K562 (cell line): ENCODE measurements around the gene CCDC158. TPM values are rescaled to one million over a fixed set of nuclear protein-coding genes. Genes with fewer than 3 reads are reported as not detected.

ENCODE experiments used
- ATAC-seq: fragments of 200-7000 bp; cut with Tn5 transposase; 3 replicates; pipeline ENCODE4 v1.9.1; 2020; ENCODE audit warnings: moderate library complexity
- BruUV-seq: library from RNA; stranded (reverse); fragments of 400-500 nt; replicated peaks from 2 replicates; lab custom pipeline; 2021; lab: Mats Ljungman, UMichigan
- CTCF ChIA-PET: fragments of 300-600 bp; formaldehyde crosslinking; extraction: SDS; loops from one replicate; lab custom pipeline; 2021; ENCODE audit warnings: low intra/inter-chr PET ratio; lab: Yijun Ruan, JAX
- POLR2A ChIA-PET: fragments of 300-600, 350-650 bp; sonication (Branson Sonifier 250); formaldehyde crosslinking; extraction: SDS; loops from one replicate; lab custom pipeline; 2021; ENCODE audit warnings: antibody characterized with exemption, inconsistent platforms; lab: Yijun Ruan, JAX
- DNase-seq, 4 experiments: peaks; one replicate each; pipeline versions ENCODE4 v3.0.0 to v3.0.0-alpha.2; 2011 to 2018; ENCODE audit warnings: low spot score in 3 of 4, mixed read lengths in 3 of 4; ENCODE audit errors: extremely low read depth in 1 of 4
- FAIRE-seq: peaks from 2 replicates; lab custom pipeline; 2011; peaks lifted over from hg19 to GRCh38; lab: Jason Lieb, UNC
- H2AFZ ChIP-seq: 2 replicates; pipeline ENCODE4 v1.6.0; 2011; ENCODE audit warnings: low read depth, low read length, control low read depth, inconsistent platforms
- H3K27ac ChIP-seq: fragments of 200-600 bp; 3 replicates; pipeline ENCODE4 v1.8.0; 2011; ENCODE audit warnings: low read depth, mild to moderate bottlenecking, control low read depth, inconsistent platforms, low read length, moderate library complexity, mixed read lengths; ENCODE audit errors: extremely low read depth
- H3K27me3 ChIP-seq, 2 experiments: fragments of 300-600 bp in 1 of 2; 2 replicates in 1 of 2; 3 replicates in 1 of 2; pipeline versions ENCODE4 v1.6.0 to v1.8.0; 2011; ENCODE audit warnings: inconsistent platforms in 2 of 2, low read length in 2 of 2, mild to moderate bottlenecking in 1 of 2, mixed read lengths in 1 of 2, moderate library complexity in 1 of 2; ENCODE audit not compliant: control insufficient read depth in 2 of 2, insufficient read depth in 2 of 2
- H3K36me3 ChIP-seq: fragments of 300-600 bp; 3 replicates; pipeline ENCODE4 v1.8.0; 2011; ENCODE audit warnings: mild to moderate bottlenecking, low read length, inconsistent platforms; ENCODE audit not compliant: control insufficient read depth, insufficient read depth
- H3K4me1 ChIP-seq, 2 experiments: fragments of 200-600 bp in 1 of 2; replicated peaks in 1 of 2; 2 replicates in 1 of 2; 3 replicates in 1 of 2; pipeline versions ENCODE4 v1.5.1 to v1.8.0; 2011; ENCODE audit warnings: inconsistent platforms in 2 of 2, low read length in 2 of 2, mild to moderate bottlenecking in 1 of 2, mixed read lengths in 1 of 2, moderate library complexity in 1 of 2; ENCODE audit not compliant: control insufficient read depth in 2 of 2, insufficient read depth in 2 of 2
- H3K4me2 ChIP-seq: 2 replicates; pipeline ENCODE4 v1.6.1; 2011; ENCODE audit warnings: low read length, control low read depth, inconsistent platforms, mixed read lengths; ENCODE audit not compliant: insufficient read depth
- H3K4me3 ChIP-seq: fragments of 200-600 bp; sonication (generic), shearing (Covaris generic); 2 replicates; pipeline ENCODE4 v1.5.1; 2016; ENCODE audit warnings: control low read depth, inconsistent platforms
- H3K79me2 ChIP-seq: fragments of 200-600 bp; 3 replicates; pipeline ENCODE4 v1.8.0; 2011; ENCODE audit warnings: low read length, inconsistent platforms; ENCODE audit not compliant: control insufficient read depth, insufficient read depth
- H3K9ac ChIP-seq, 2 experiments: 2 replicates each; pipeline versions ENCODE4 v1.6.0 to v1.6.1; 2011; ENCODE audit warnings: low read depth in 2 of 2, low read length in 2 of 2, control low read depth in 1 of 2, inconsistent platforms in 1 of 2, mild to moderate bottlenecking in 1 of 2, mixed read lengths in 1 of 2; ENCODE audit not compliant: insufficient read depth in 1 of 2
- H3K9me1 ChIP-seq: one replicate; pipeline ENCODE4 v1.6.0; 2011; ENCODE audit warnings: inconsistent platforms, mild to moderate bottlenecking, low read length, moderate library complexity; ENCODE audit not compliant: control insufficient read depth, insufficient read depth
- H3K9me3 ChIP-seq: replicated peaks from 2 replicates; pipeline ENCODE4 v1.5.1; 2011; ENCODE audit warnings: low read depth, low read length, inconsistent platforms; ENCODE audit not compliant: control insufficient read depth, insufficient read depth
- H4K20me1 ChIP-seq: replicated peaks from 2 replicates; pipeline ENCODE4 v1.6.1; 2011; ENCODE audit warnings: low read length, inconsistent platforms, mixed read lengths; ENCODE audit not compliant: control insufficient read depth, insufficient read depth
- ATF1 ChIP-seq, 2 experiments: fragments of 450-650 bp in 1 of 2; IDR thresholded peaks; 2 replicates each; pipeline ENCODE4 v1.6.1; 2016; ENCODE audit warnings: missing compliant biosample characterization in 1 of 2, missing genetic modification characterization in 1 of 2
- C11orf30 ChIP-seq: fragments of 450-650 bp; IDR thresholded peaks from 2 replicates; pipeline ENCODE4 v1.6.1; 2016; ENCODE audit warnings: low read depth, mild to moderate bottlenecking
- DIDO1 ChIP-seq: fragments of 450-650 bp; IDR thresholded peaks from 2 replicates; pipeline ENCODE4 v1.6.1; 2016; ENCODE audit warnings: low read depth, missing biosample characterization, missing genetic modification characterization
- HLTF ChIP-seq: fragments of 450-650 bp; IDR thresholded peaks from 2 replicates; pipeline ENCODE4 v1.6.1; 2016
- ZNF316 ChIP-seq: fragments of 450-650 bp; IDR thresholded peaks from 2 replicates; pipeline ENCODE4 v1.6.1; 2016
- WGBS: fragments of 100-300 bp; shearing (Covaris generic); methylation state at CpG from one replicate; pipeline ENCODE4 v1.1.6; 2016; ENCODE audit warnings: low coverage, mixed read lengths; ENCODE audit not compliant: insufficient coverage; ENCODE audit errors: missing lambda C conversion rate; 5-methylcytosine and 5-hydroxymethylcytosine counted together
- in situ Hi-C: fragments of 300-500 bp; cut with MboI; formaldehyde crosslinking; loops from 4 replicates; pipeline ENCODE4 v1.15.0; 2018; ENCODE audit warnings: inconsistent platforms, mixed read lengths
- intact Hi-C: fragments of 100-400 bp; cut with micrococcal nuclease; formaldehyde crosslinking; loops from 2 replicates; pipeline ENCODE4 v1.14.2; 2022
- polyA plus RNA-seq, 8 experiments: library from polyadenylated mRNA; depleted of rRNA in 4 of 8; stranded (reverse) in 5 of 8; unstranded in 3 of 8; fragments of >200 nt; fragmentation: Nextera tagmentation in 2 of 8; fragmentation: Illumina TruSeq in 1 of 8; extraction: Ambion mirVana in 2 of 8; extraction: Trizol in 1 of 8; gene quantifications; 2 replicates each; pipeline versions ENCODE4 v1.2.1 to v1.2.3, GENCODE V29; 2011 to 2014; ENCODE audit warnings: inconsistent platforms in 1 of 8, missing spikeins in 1 of 8
- total RNA-seq, 7 experiments: library from RNA; depleted of rRNA in 6 of 7; stranded (reverse); fragments of >200 nt in 6 of 7; fragmentation: Illumina TruSeq in 2 of 7; extraction: Trizol in 2 of 7; gene quantifications; 2 replicates each; pipeline versions ENCODE4 v1.2.1 to v1.2.3, GENCODE V29; 2011 to 2021; ENCODE audit warnings: low replicate concordance in 1 of 7
- TF ChIP-seq, protein P1 (sequence below): sonication (generic); formaldehyde crosslinking; IDR thresholded peaks from 2 replicates; pipeline ENCODE4 v1.8.0; 2022; ENCODE audit warnings: missing genetic modification reagents, mild to moderate bottlenecking, borderline replicate concordance

The CCDC158 gene
- total and polyA plus RNA-seq, 9 of the 15 experiments (the other 6 are each of a cell fraction or from before 2014, with no cell fraction given), result not detected

DNA sequence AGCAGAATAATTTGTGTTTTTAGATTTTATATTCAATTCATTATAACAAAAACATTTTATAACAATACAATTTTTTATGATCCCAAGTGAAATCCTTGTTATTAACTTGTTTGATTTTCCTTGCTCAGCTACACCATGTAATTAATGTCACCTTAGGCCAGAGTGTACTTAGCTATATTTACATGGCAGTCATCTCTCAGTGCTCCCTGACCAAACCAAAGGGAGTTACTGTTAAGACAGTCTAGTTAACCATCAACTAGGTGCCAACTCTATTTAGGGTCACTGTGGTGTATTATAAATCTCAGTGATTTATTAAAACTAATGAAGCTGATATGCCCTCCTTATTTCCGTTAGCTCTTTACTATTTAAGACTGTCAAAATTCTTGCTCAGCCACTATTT is 44.4 kb downstream of the CCDC158 start:
- intact Hi-C loops, result loop anchor here (5.0 to 10.0 kb wide), 2 partner anchors 74 to 122 kb away; partner anchors contain the start of gene FAM47E
- DNase-seq (no peak), FAIRE-seq (no peak), ATAC-seq (no peak)
- 63% methylated on average over 1 of the region's 1 CpG for WGBS
- no TSS peak for BruUV-seq
- H3K9ac ChIP-seq, result no peak overlapping the region
- H3K27me3 ChIP-seq, result no peaks in the 10 kb centered on the region
- H3K4me1 ChIP-seq, result peaks cover 0 to 7% of the 10 kb centered on the region in 2 experiments; a peak in 1 of 5 replicates
- POLR2A ChIA-PET, result interaction anchor here (0.6 to 2.3 kb wide), 3 partner anchors 11 to 197 kb away, joined by 4 to 6 read pairs (median 4); no protein-coding TSS in a partner anchor
- no peaks in the 10 kb centered on the region for H3K9me1 ChIP-seq
- H3K27ac ChIP-seq, result no peak overlapping the region
- CTCF ChIA-PET, result no interaction called here
- H2AFZ ChIP-seq, result no peak overlapping the region
- in situ Hi-C loops, result no loop called here
- H3K36me3 ChIP-seq, result no peaks in the 10 kb centered on the region
- H3K9me3 ChIP-seq, result no peaks in the 10 kb centered on the region; the same call in 1 of the 2 replicates
- H3K4me3 ChIP-seq, result no peak overlapping the region
- no peak for TF ChIP-seq HLTF
- TF ChIP-seq, protein P1, sequence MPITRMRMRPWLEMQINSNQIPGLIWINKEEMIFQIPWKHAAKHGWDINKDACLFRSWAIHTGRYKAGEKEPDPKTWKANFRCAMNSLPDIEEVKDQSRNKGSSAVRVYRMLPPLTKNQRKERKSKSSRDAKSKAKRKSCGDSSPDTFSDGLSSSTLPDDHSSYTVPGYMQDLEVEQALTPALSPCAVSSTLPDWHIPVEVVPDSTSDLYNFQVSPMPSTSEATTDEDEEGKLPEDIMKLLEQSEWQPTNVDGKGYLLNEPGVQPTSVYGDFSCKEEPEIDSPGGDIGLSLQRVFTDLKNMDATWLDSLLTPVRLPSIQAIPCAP (CRISPR knock-in tag), result no peak
- TF ChIP-seq DIDO1 (tag), result no peak
- no peak overlapping the region for H3K4me2 ChIP-seq
- H3K79me2 ChIP-seq, result no peaks in the 10 kb centered on the region
- H4K20me1 ChIP-seq, result no peaks in the 10 kb centered on the region

- TF ChIP-seq ATF1 (CRISPR knock-in tag; IDR thresholded peaks at IDR 0.05) (no peak), ATF1 (tag; IDR thresholded peaks at IDR 0.05) (no peak), C11orf30 (peak; percentile 50), ZNF316 (peak; percentile 75)
- TF ChIP-seq, all 486 proteins: peak for 2
- intact Hi-C loops, result loop anchor here (5.0 to 10.0 kb wide), 2 partner anchors 73 to 121 kb away; partner anchors contain the start of gene FAM47E
- Histone ChIP-seq H3K9me1 (no peaks in the 10 kb centered on the region), H3K4me3 (no peak overlapping the region), H4K20me1 (no peaks in the 10 kb centered on the region), H3K4me2 (no peak overlapping the region), H3K79me2 (no peaks in the 10 kb centered on the region), H3K27ac (no peak overlapping the region), H3K9ac (no peak overlapping the region), H2AFZ (no peak overlapping the region; the same call in 1 of the 2 replicates), H3K27me3 (no peaks in the 10 kb centered on the region), H3K4me1 (peaks cover 0 to 7% of the 10 kb centered on the region in 2 experiments; a peak in 1 of 5 replicates), H3K36me3 (no peaks in the 10 kb centered on the region), H3K9me3 (no peaks in the 10 kb centered on the region)
- ATAC-seq (no peak), DNase-seq (no peak), FAIRE-seq (no peak)
- BruUV-seq, result no TSS peak
- ChIA-PET CTCF (no interaction called here), POLR2A (interaction anchor here (0.9 to 2.3 kb wide), 3 partner anchors 196 to 260 kb away, joined by 3 to 6 read pairs (median 4); partner anchors contain the start of gene NUP54)
- in situ Hi-C loops, result no loop called here
- 40% methylated on average over 1 of the region's 1 CpG for WGBS
Observed at GRCh38 chr4:76375703-76376102, 45.2 kb downstream of the CCDC158 start.
